HG03342 (cell line): Measurements from ENCODE around the gene UGT2B11.
A peak's percentile ranks its signal among the peaks of the same experiment; 100 is the strongest.
"Not testable (repeated sequence)": the region's sequence is repeated elsewhere in the genome, so short reads cannot be mapped to it uniquely, and the experiment has no call there.

Source experiments
- ATAC-seq: cut with Tn5 transposase; IDR thresholded peaks from one replicate; pipeline ENCODE4 v1.9.1; 2021; ENCODE audit warnings: mild to moderate bottlenecking, moderate library complexity; ENCODE audit not compliant: unreplicated experiment

Gene UGT2B11

DNA sequence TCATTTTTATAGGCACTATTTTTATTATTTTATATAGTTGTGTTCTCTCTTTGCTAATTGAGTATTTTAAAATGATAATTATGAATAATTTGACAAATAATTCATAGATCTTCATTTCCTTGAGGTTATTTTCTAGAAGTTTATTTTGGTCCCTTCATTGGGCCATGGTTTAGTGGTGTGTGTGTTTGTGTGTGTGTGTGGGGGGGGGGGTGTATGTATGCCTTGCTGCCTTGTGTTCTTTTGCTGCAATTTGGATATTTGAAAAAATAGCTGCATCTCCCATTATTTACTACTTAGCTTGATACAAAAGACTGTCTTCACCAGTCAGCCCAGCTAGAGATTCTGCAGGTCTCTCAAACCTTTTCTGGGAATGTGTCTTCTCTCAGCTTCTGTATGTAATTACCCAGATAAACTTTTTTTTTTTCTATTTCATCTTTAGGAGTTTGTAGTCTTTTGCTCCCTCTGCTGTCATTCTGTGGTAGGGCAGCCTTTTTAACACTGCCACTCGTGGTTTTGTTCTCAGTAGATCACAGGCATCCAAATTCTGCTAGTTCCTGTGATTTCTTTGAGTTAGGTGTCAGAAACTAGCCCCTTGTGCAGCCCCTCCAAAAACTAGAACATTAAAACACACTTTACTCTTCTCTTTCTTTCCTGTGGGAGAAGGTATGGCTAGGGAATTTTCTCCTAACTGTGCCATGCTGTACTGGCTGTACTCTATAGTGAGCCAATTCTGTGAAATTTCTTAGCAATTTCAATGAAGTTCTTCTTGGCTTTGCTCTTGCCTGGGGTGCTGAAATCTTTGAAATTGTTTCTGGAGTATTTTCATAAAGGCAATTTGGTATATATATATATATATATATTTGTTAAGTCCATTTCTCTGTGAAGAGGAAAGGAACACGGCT is 44.1 kb downstream of the UGT2B11 start:
- peak; percentile 81 for ATAC-seq

DNA sequence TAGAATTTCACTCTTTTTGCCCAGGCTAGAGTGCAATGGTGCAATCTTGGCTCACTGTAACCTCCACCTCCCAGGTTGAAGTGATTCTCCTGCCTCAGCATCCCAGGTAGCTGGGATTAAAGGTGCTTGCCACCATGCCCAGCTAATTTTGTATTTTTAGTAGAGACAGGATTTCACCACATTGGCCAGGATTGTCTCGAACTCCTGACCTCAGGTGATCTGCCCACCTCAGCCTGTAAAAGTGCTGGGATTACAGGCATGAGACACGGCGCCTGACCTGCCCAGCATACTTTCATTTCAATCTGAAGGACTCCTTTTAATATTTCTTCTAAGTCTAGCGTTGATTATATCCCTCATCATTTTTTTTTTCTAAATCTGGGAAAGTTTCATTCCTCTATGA is 45.4 kb downstream of the UGT2B11 start:
- ATAC-seq = not testable (repeated sequence)

DNA sequence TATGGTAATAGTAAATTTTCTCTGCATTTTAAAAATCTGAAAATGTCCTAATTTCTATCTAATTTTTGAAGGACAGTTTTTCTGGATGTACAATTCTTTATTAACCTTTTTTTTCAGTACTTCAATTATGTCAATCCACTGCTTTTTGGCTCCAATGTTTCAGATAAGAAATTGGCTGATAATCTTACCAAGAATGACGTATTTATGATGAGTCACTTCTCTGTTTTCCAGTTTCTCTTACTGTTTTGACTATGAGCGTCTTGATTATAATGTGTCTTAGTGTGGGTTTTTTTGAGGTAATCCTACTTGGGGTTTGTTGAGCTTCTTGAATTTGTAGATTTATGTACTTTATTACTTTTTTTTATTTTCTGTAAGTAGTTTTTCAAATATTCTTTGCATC is 47.2 kb downstream of the UGT2B11 start:
- no peak for ATAC-seq

DNA sequence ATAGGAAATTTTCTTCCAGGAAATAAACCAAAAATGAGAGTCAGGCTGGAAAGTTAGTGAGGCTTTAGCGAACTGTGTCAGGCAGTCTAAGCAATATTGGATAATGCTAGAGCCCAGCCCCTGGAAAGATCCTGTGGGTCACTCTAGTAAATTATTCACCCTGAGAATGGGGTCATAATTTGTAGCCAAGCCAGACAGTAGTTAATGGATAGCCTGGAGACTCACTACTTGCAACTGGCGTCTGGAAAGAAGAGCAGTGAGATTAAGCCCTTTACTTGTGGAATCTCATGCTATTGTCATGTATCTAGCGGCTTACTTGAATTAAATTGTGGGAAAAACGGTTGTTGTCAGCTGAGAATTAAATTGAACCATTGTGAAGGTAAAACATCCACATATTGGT is 48.2 kb downstream of the UGT2B11 start:
- not testable (repeated sequence) for ATAC-seq

DNA sequence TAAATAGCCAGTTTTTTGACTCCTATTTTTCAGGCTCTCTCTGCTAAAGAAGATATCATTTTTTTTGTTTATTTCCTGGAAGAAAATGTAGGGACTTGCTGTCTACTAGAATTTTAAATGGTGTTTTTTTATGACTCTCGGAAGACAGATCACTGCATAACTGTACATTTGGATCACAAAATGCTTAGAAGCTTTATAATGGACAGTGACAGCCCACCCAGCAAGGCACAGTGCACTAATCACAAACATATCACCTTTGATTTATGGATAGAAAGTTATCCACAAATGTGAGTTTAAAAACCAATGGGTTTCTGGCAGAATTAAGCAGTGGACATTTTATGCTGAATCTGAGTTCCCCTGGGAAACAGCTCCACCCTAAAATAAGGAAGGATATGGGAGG is 48.8 kb downstream of the UGT2B11 start:
- not testable (repeated sequence) for ATAC-seq

DNA sequence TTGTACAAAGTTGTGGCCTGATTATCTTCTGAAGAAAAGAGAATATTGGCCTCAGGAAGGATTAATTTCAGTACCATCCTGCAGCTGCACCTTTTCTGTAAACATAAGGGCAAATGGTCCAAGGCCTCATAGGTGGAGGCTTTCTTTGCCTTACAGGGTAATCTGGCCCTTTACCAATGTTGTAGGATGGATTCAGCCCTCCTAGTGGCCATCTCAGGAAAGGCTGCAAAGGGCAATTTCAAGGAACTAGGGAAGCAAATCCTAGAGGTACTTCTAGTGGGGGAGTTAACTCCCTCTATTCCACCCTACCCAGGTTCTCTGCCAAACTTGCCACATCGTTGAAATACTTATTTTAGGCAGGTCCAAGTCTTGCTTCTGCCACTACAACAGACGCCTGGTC is 57.6 kb downstream of the UGT2B11 start:
- ATAC-seq = peak; percentile 79

DNA sequence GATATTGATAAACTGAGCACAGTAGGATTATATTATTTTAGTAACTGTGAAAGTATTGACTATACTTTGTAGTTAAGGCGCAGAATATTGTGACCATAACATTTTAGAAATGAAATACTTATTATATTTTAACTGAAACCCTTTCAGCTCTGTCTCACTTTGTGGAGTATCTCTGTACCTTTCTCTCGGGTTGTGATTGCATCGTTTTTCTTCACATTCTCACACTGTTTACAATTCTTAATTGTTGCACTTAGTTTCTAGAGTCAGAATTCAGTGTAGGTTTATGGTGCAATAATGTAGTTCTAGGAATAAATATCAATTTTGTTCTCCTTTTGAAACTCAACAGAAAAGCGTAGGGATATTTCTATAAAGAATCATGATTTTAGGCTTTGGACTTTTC is 60.5 kb downstream of the UGT2B11 start:
- no peak for ATAC-seq
